Calu3 (cell line): ENCODE measurements around the gene OLFM2. TPM values are rescaled to one million over a fixed set of nuclear protein-coding genes. Genes with fewer than 3 reads are reported as not detected.

Source experiments
- BruUV-seq: library from RNA; stranded (reverse); fragments of 400-500 nt; replicated peaks from 2 replicates; lab custom pipeline; 2021; lab: Mats Ljungman, UMichigan
- CTCF ChIA-PET: fragments of 300-600 bp; sonication (Branson Sonifier 250); formaldehyde crosslinking; loops from one replicate; lab custom pipeline; 2022; ENCODE audit warnings: antibody characterized with exemption; lab: Charles Lee
- DNase-seq: peaks from one replicate; pipeline ENCODE4 v3.0.0; 2022
- H3K27ac Mint-ChIP-seq: one replicate; pipeline ENCODE4 v1.8.0; 2022; ENCODE audit warnings: mixed read lengths; ENCODE audit not compliant: unreplicated experiment
- H3K27me3 Mint-ChIP-seq: one replicate; pipeline ENCODE4 v1.8.0; 2022; ENCODE audit warnings: mixed read lengths; ENCODE audit not compliant: unreplicated experiment
- H3K36me3 Mint-ChIP-seq: one replicate; pipeline ENCODE4 v1.8.0; 2022; ENCODE audit warnings: mild to moderate bottlenecking, moderate library complexity, mixed read lengths; ENCODE audit not compliant: insufficient read depth, unreplicated experiment
- H3K4me1 Mint-ChIP-seq: one replicate; pipeline ENCODE4 v1.8.0; 2022; ENCODE audit warnings: mild to moderate bottlenecking, low read depth, mixed read lengths; ENCODE audit not compliant: unreplicated experiment
- H3K4me3 Mint-ChIP-seq: one replicate; pipeline ENCODE4 v1.8.0; 2022; ENCODE audit warnings: mild to moderate bottlenecking, low read depth, moderate library complexity, mixed read lengths; ENCODE audit not compliant: unreplicated experiment
- H3K9me3 Mint-ChIP-seq: one replicate; pipeline ENCODE4 v1.8.0; 2022; ENCODE audit warnings: low read depth, mixed read lengths; ENCODE audit not compliant: unreplicated experiment
- intact Hi-C: fragments of 100-400 bp; cut with micrococcal nuclease; formaldehyde crosslinking; loops from one replicate; pipeline ENCODE4 v1.10.0; 2022; ENCODE audit not compliant: unreplicated experiment
- total RNA-seq: library from RNA; stranded (reverse); gene quantifications from 2 replicates; pipeline ENCODE4 v1.2.3, GENCODE V29; 2022
- TF ChIP-seq, protein P1 (sequence below): fragments of 200-600 bp; IDR thresholded peaks from one replicate; pipeline ENCODE4 v1.8.0; 2022; ENCODE audit warnings: antibody characterized with exemption; ENCODE audit not compliant: unreplicated experiment

Gene OLFM2
- total RNA-seq, 1 experiment from 2014 or later = 11.2 TPM

DNA sequence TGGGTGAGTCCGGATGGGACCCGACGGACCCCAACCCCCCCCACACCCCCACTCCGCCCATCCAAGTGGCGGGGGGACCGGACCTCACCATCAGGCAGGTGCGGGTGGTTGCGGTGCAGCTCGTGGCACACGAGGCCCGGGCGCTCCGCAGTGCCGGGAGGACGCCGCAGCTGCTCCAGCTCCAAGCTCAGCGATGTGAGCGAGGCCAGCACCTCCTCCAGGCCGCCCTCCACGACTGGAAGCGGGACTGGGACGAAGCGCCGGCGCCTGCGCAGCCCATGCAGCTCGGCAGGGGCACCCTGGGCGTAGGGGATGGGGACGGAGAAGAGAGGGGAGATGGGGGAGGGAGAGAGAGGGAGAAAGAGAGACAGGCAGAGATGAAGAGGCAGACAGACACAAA, 30.1 kb upstream of the OLFM2 start:
- CTCF ChIA-PET = no interaction called here

DNA sequence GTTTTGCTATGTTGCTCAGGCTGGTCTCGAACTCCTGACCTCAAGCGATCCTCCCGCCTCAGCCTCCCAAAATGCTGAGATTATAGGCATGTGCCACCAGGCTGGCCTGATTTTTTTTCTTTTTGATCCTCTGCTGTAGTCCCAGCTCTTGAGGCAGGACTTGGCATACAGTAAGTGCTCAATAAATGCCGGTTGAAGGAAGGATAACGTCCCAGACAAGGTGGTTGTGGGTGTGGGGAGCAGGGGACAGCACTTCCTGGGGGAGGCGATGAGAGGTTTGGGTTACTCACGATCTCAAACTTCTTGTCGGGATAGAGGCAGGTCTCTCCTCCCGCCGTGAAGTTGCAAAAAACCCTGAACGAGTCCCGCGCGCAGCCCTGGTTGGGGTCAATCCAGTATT, 29.7 kb upstream of the OLFM2 start:
- no peak for DNase-seq
- CTCF ChIA-PET = no interaction called here
- Mint-ChIP-seq H3K9me3 (no peaks in the 10 kb centered on the region), H3K27ac (no peak overlapping the region), H3K27me3 (peaks cover 48% of the 10 kb centered on the region), H3K4me1 (no peaks in the 10 kb centered on the region), H3K36me3 (no peaks in the 10 kb centered on the region), H3K4me3 (no peak overlapping the region)
- TF ChIP-seq, protein P1, sequence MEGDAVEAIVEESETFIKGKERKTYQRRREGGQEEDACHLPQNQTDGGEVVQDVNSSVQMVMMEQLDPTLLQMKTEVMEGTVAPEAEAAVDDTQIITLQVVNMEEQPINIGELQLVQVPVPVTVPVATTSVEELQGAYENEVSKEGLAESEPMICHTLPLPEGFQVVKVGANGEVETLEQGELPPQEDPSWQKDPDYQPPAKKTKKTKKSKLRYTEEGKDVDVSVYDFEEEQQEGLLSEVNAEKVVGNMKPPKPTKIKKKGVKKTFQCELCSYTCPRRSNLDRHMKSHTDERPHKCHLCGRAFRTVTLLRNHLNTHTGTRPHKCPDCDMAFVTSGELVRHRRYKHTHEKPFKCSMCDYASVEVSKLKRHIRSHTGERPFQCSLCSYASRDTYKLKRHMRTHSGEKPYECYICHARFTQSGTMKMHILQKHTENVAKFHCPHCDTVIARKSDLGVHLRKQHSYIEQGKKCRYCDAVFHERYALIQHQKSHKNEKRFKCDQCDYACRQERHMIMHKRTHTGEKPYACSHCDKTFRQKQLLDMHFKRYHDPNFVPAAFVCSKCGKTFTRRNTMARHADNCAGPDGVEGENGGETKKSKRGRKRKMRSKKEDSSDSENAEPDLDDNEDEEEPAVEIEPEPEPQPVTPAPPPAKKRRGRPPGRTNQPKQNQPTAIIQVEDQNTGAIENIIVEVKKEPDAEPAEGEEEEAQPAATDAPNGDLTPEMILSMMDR = no peak
- no TSS peak for BruUV-seq
- intact Hi-C loops = no loop called here

More for the DNA sequence above, 30.1 kb upstream of the OLFM2 start:
- Mint-ChIP-seq H3K4me1 (no peaks in the 10 kb centered on the region), H3K27ac (no peak overlapping the region), H3K4me3 (no peak overlapping the region), H3K27me3 (peaks cover 49% of the 10 kb centered on the region), H3K9me3 (no peaks in the 10 kb centered on the region), H3K36me3 (peaks cover under 1% of the 10 kb centered on the region)
- DNase-seq = no peak
- intact Hi-C loops = no loop called here
- BruUV-seq = no TSS peak
- TF ChIP-seq, protein P1 = no peak

DNA sequence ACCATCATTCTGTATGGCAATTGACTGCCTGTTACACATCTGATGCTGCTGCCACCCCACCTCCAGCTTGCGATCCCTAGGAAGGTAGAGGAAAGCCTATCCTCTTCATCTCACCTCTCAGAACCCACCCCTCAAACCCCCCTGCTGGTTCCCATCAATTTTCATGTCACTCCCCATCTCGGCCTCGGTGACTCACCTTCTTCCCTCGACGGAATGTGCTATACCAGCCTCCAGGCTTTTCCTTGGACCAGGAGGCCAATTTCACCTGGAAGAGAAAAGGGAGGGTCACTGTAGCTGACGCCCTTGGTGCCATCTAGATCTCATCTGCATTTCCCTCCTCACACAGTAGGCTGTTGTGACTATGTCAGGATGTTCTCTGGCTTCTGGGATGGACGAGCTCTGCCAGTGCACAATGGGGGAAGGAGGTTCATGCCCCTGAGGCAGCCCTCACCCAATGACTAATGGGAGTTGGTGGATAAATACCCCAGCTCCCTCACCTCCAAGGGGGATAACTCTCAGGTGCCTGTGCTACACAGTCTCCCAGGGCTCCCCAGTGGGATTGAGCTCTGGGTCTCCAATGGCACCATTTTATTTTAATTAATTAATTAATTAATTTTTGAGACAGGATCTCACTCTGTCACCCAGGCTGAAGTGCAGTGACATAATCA, 26.4 kb upstream of the OLFM2 start:
- DNase-seq = no peak

DNA sequence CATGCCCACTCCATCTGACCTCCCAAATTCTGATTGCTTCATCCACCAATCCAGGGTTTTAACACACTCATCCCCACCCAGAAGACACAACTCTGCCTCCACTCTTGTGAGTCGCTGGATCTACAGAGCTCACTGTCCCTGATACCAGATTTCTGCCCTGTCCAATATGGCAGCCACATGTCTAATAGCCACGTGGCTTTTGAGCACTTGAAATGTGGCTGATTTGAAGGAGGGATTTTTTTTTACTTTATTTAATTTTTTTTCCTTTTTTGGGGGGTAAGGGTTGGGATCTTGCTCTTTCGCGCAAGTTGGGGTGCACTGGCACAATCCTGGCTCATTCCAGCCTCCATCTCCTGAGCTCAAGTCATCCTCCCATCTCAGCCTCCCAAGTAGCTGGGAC, 24.8 kb upstream of the OLFM2 start:
- no peaks in the 10 kb centered on the region for H3K9me3 Mint-ChIP-seq
- no peak for DNase-seq
- CTCF ChIA-PET = interaction anchor here (0.6 kb wide), 1 partner anchor 8 kb away, joined by 3 read pairs; no protein-coding TSS in a partner anchor
- TF ChIP-seq, protein P1 = no peak
- intact Hi-C loops = no loop called here
- no peaks in the 10 kb centered on the region for H3K36me3 Mint-ChIP-seq
- BruUV-seq = no TSS peak
- no peaks in the 10 kb centered on the region for H3K4me1 Mint-ChIP-seq
- H3K27me3 Mint-ChIP-seq = peaks cover 14% of the 10 kb centered on the region
- H3K27ac Mint-ChIP-seq = no peak overlapping the region
- H3K4me3 Mint-ChIP-seq = no peak overlapping the region

More for the DNA sequence above, 26.4 kb upstream of the OLFM2 start:
- Mint-ChIP-seq H3K27me3 (peaks cover 30% of the 10 kb centered on the region), H3K4me3 (no peak overlapping the region), H3K4me1 (no peaks in the 10 kb centered on the region), H3K27ac (no peak overlapping the region), H3K9me3 (no peaks in the 10 kb centered on the region), H3K36me3 (no peaks in the 10 kb centered on the region)
- CTCF ChIA-PET = interaction anchor here (0.7 kb wide), 1 partner anchor 801 kb away, joined by 3 read pairs; no protein-coding TSS in a partner anchor
- no TSS peak for BruUV-seq
- TF ChIP-seq, protein P1 = no peak
- intact Hi-C loops = no loop called here
